Spleen (tissue), 11 donors: ENCODE results near the gene TM4SF20. TPM values are rescaled to one million over a fixed set of nuclear protein-coding genes. Genes with fewer than 3 reads are reported as not detected.

Source experiments
- DNase-seq: peaks from one replicate; pipeline ENCODE4 v3.0.0-alpha.2; 2020
- H3K27ac ChIP-seq, 8 donors: fragments of 200-600 bp; sonication (generic) in 7 of 8; 1 replicate in 4 of 8; 2 replicates in 4 of 8; pipeline versions ENCODE4 v1.5.0 to v1.8.0; 2016 to 2021; ENCODE audit warnings: inconsistent platforms in 4 of 8, mild to moderate bottlenecking in 4 of 8, moderate library complexity in 1 of 8
- H3K27me3 ChIP-seq, 7 donors: fragments of 200-600 bp; sonication (generic) in 6 of 7; replicated peaks in 1 of 7; 1 replicate in 4 of 7; 2 replicates in 3 of 7; pipeline versions ENCODE4 v1.5.0 to v1.8.0; 2016 to 2021; ENCODE audit warnings: inconsistent platforms in 3 of 7, mild to moderate bottlenecking in 1 of 7
- H3K36me3 ChIP-seq, 6 donors: fragments of 200-600 bp; sonication (generic) in 5 of 6; 1 replicate in 4 of 6; 2 replicates in 2 of 6; pipeline versions ENCODE4 v1.5.0 to v1.8.0; 2016 to 2021; ENCODE audit warnings: inconsistent platforms in 2 of 6
- H3K4me1 ChIP-seq, 6 donors: fragments of 200-600 bp; sonication (generic) in 5 of 6; 1 replicate in 3 of 6; 2 replicates in 3 of 6; pipeline versions ENCODE4 v1.5.0 to v1.8.0; 2016 to 2021; ENCODE audit warnings: inconsistent platforms in 3 of 6
- H3K4me3 ChIP-seq, 8 donors: fragments of 200-600 bp; sonication (generic) in 7 of 8; 1 replicate in 4 of 8; 2 replicates in 4 of 8; pipeline versions ENCODE4 v1.5.0 to v1.8.0; 2016 to 2021; ENCODE audit warnings: inconsistent platforms in 4 of 8, mild to moderate bottlenecking in 4 of 8, moderate library complexity in 2 of 8
- H3K9me3 ChIP-seq, 8 donors: fragments of 200-600 bp; sonication (generic) in 7 of 8; 1 replicate in 4 of 8; 2 replicates in 4 of 8; pipeline versions ENCODE4 v1.5.0 to v1.8.0; 2016 to 2021; ENCODE audit warnings: inconsistent platforms in 4 of 8
- POLR2A ChIP-seq, 3 donors: fragments of 450-650 bp; IDR thresholded peaks; one replicate each; pipeline ENCODE4 v1.5.1; 2017; ENCODE audit warnings: antibody characterized with exemption in 3 of 3, mild to moderate bottlenecking in 1 of 3
- POLR2AphosphoS5 ChIP-seq, 3 donors: sonication (generic); formaldehyde crosslinking; IDR thresholded peaks; one replicate each; pipeline ENCODE4 v1.5.1; 2017; ENCODE audit warnings: antibody characterized with exemption in 3 of 3
- WGBS, 5 donors: extraction: QIAGEN DNeasy Blood & Tissue Kit in 3 of 5; methylation state at CpG; one replicate each; pipeline versions ENCODE4 v1.1.5 to v1.1.7; 2013 to 2018; 5-methylcytosine and 5-hydroxymethylcytosine counted together
- intact Hi-C: fragments of 100-400 bp; cut with DNase I; formaldehyde crosslinking; loops from one replicate; pipeline ENCODE4 v1.15.0; 2023; ENCODE audit warnings: low total_unique reads
- polyA plus RNA-seq, 3 donors: library from polyadenylated mRNA; stranded (reverse); fragments of 200-250 nt; gene quantifications; one replicate each; pipeline ENCODE4 v1.2.1, GENCODE V29; 2013
- total RNA-seq, 7 donors: library from RNA; depleted of rRNA in 3 of 7; stranded (reverse); fragments of >200 nt in 3 of 7; fragmentation: NEBNext Ultra II Directional in 4 of 7; extraction: Animal tissue kit (Norgen Biotek cat#: 25700) in 4 of 7; gene quantifications; one replicate each; pipeline versions ENCODE4 v1.1.0 to v1.2.1, GENCODE V29; 2016 to 2021
- TF ChIP-seq, protein P1 (sequence below), 11 experiments: fragments of 200-600 bp in 7 of 11; fragments of 450-650 bp in 4 of 11; sonication (generic) in 4 of 11; IDR thresholded peaks in 8 of 11; conservative IDR thresholded peaks in 3 of 11; 1 replicate in 7 of 11; 2 replicates in 4 of 11; pipeline versions ENCODE4 v1.4.0 to v1.8.0; 2016 to 2021; ENCODE audit warnings: antibody characterized with exemption in 11 of 11, inconsistent platforms in 4 of 11, mild to moderate bottlenecking in 1 of 11
- donor health status: healthy with polysubstance abuse.
- donor health status: DM: no; HTN: no; CAD: no; lungs with moderate emphysema.
- donor health status: DM: no; HTN: no; CAD: no.
- donor health status: Bipolar disorder and iron deficiency.
- donor health status: healthy.
- donor health status: DM: no; HTN: no; CAD: no.
- donor health status: DM: yes; HTN: yes; CAD: no.

The TM4SF20 gene
- total and polyA plus RNA-seq, 10 donors: not detected

GRCh38 chr2:227411320-227411989, 32.3 kb upstream of the TM4SF20 start:
- Histone ChIP-seq H3K27me3 (no peaks in the 10 kb centered on the region), H3K4me3 (no peak overlapping the region), H3K36me3 (no peaks in the 10 kb centered on the region), H3K4me1 (peaks cover 2 to 81% (median 30%) of the 10 kb centered on the region in 6 donors), H3K9me3 (no peaks in the 10 kb centered on the region), H3K27ac (peak overlapping the region in 1 of 8 donors; percentile 32)
- DNase-seq: no peak
- WGBS, 5 donors: 77 to 83% (median 79%) methylated on average over 9 of the region's 9 CpGs
- intact Hi-C loops: no loop called here
- TF ChIP-seq, protein P1, sequence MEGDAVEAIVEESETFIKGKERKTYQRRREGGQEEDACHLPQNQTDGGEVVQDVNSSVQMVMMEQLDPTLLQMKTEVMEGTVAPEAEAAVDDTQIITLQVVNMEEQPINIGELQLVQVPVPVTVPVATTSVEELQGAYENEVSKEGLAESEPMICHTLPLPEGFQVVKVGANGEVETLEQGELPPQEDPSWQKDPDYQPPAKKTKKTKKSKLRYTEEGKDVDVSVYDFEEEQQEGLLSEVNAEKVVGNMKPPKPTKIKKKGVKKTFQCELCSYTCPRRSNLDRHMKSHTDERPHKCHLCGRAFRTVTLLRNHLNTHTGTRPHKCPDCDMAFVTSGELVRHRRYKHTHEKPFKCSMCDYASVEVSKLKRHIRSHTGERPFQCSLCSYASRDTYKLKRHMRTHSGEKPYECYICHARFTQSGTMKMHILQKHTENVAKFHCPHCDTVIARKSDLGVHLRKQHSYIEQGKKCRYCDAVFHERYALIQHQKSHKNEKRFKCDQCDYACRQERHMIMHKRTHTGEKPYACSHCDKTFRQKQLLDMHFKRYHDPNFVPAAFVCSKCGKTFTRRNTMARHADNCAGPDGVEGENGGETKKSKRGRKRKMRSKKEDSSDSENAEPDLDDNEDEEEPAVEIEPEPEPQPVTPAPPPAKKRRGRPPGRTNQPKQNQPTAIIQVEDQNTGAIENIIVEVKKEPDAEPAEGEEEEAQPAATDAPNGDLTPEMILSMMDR (IDR thresholded peaks at IDR 0.05 in 8 of 11, conservative IDR thresholded peaks at IDR 0.05 in 3 of 11): no peak
- TF ChIP-seq POLR2A (IDR thresholded peaks at IDR 0.05): no peak
- no peak for TF ChIP-seq POLR2AphosphoS5 (IDR thresholded peaks at IDR 0.05)

DNA sequence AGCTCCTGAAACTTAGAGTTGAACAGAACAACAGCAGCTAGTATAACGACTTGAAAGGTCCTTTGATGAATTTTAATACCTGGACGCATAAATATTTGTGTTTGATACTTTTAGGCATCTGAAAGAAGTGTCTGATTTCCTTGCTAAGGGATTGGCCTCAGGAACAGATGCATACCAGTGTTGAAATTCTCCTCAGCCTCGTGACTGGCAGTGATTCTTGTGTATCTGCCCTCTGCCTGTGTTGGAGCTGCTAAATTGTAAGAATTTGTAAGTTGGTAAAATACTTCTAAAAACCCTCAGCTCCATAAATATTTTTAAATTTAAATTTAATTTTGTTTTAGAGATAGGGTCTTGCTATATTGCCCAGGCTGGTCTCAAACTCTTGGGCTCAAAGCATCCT, 31.1 kb upstream of the TM4SF20 start:
- Histone ChIP-seq H3K4me1 (peaks cover 8 to 82% (median 31%) of the 10 kb centered on the region in 6 donors), H3K36me3 (no peaks in the 10 kb centered on the region), H3K27ac (no peak overlapping the region), H3K27me3 (no peaks in the 10 kb centered on the region), H3K4me3 (no peak overlapping the region), H3K9me3 (no peaks in the 10 kb centered on the region)
- WGBS, 5 donors: 78 to 86% (median 84%) methylated on average over 3 of the region's 3 CpGs
- intact Hi-C loops: no loop called here
- TF ChIP-seq POLR2A (IDR thresholded peaks at IDR 0.05) (no peak), POLR2AphosphoS5 (IDR thresholded peaks at IDR 0.05) (no peak)
- TF ChIP-seq, protein P1 (IDR thresholded peaks at IDR 0.05 in 8 of 11, conservative IDR thresholded peaks at IDR 0.05 in 3 of 11): no peak
- no peak for DNase-seq

- WGBS, 5 donors: 45 to 83% (median 76%) methylated on average over 16 of the region's 16 CpGs
- TF ChIP-seq, protein P1 (IDR thresholded peaks at IDR 0.05 in 8 of 11, conservative IDR thresholded peaks at IDR 0.05 in 3 of 11): peak in 1 of 11 experiments; percentile 9
- TF ChIP-seq POLR2A (IDR thresholded peaks at IDR 0.05): no peak
- peak; percentile 26 to 80 (median 32) for TF ChIP-seq POLR2AphosphoS5 (IDR thresholded peaks at IDR 0.05)
- H3K27me3 ChIP-seq: no peaks in the 10 kb centered on the region
- intact Hi-C loops: loop anchor here (5.0 kb wide), 1 partner anchor 360 kb away; no protein-coding TSS in a partner anchor
- peak; percentile 90 for DNase-seq
- no peaks in the 10 kb centered on the region for H3K9me3 ChIP-seq
- no peak overlapping the region for H3K4me3 ChIP-seq
- no peaks in the 10 kb centered on the region for H3K36me3 ChIP-seq
- peaks cover 10 to 67% (median 34%) of the 10 kb centered on the region in 6 donors for H3K4me1 ChIP-seq
- peak overlapping the region in 6 of 8 donors; percentile 45 to 82 (median 76) for H3K27ac ChIP-seq
Measured at GRCh38 chr2:227407591-227408151, 28.6 kb upstream of the TM4SF20 start.
